DOHH2 (cell line): ENCODE results near the gene SYNPO2L.
"Not testable (repeated sequence)": the region's sequence is repeated elsewhere in the genome, so short reads cannot be mapped to it uniquely, and the experiment has no call there.

ENCODE experiments used
- H3F3A ChIP-seq: fragments of 200-600 bp; sonication (generic), shearing (Covaris generic); 2 replicates; pipeline ENCODE4 v1.6.0; 2016; ENCODE audit warnings: antibody characterized with exemption, mild to moderate bottlenecking; ENCODE audit not compliant: control insufficient read depth, insufficient read depth
- H3K27ac ChIP-seq: fragments of 200-600 bp; sonication (generic); 2 replicates; pipeline ENCODE4 v1.5.1; 2014; ENCODE audit warnings: low read depth, mild to moderate bottlenecking, low read length, moderate library complexity
- H3K27me3 ChIP-seq: fragments of 200-600 bp; sonication (generic); 2 replicates; pipeline ENCODE4 v1.6.1; 2014; ENCODE audit warnings: mild to moderate bottlenecking, low read length, mixed read lengths; ENCODE audit not compliant: control insufficient read depth
- H3K36me3 ChIP-seq: fragments of 200-600 bp; sonication (generic); 2 replicates; pipeline ENCODE4 v1.6.1; 2014; ENCODE audit warnings: mild to moderate bottlenecking, low read length, moderate library complexity, mixed read lengths; ENCODE audit not compliant: control insufficient read depth
- H3K4me1 ChIP-seq: fragments of 200-600 bp; sonication (generic); 2 replicates; pipeline ENCODE4 v1.6.1; 2014; ENCODE audit warnings: mild to moderate bottlenecking, low read length, mixed read lengths; ENCODE audit not compliant: control insufficient read depth
- H3K4me2 ChIP-seq: fragments of 200-600 bp; sonication (generic); 2 replicates; pipeline ENCODE4 v1.6.0; 2014; ENCODE audit warnings: mild to moderate bottlenecking, low read length, moderate library complexity
- H3K4me3 ChIP-seq: fragments of 200-600 bp; sonication (generic); 2 replicates; pipeline ENCODE4 v1.5.1; 2014; ENCODE audit warnings: mild to moderate bottlenecking, low read length, mixed read lengths
- H3K79me2 ChIP-seq: fragments of 200-600 bp; sonication (generic); 2 replicates; pipeline ENCODE4 v1.6.1; 2014; ENCODE audit warnings: mild to moderate bottlenecking, low read length, mixed read lengths; ENCODE audit not compliant: control insufficient read depth
- H3K9me2 ChIP-seq: fragments of 200-600 bp; sonication (generic); replicated peaks from 2 replicates; pipeline ENCODE4 v1.6.1; 2014; ENCODE audit warnings: mild to moderate bottlenecking, low read length, mixed read lengths; ENCODE audit not compliant: control insufficient read depth
- H3K9me3 ChIP-seq: fragments of 200-600 bp; sonication (generic); 2 replicates; pipeline ENCODE4 v1.6.1; 2014; ENCODE audit warnings: antibody characterized with exemption, low read length, mixed read lengths; ENCODE audit not compliant: control insufficient read depth, insufficient read depth
- H4K20me1 ChIP-seq: fragments of 200-600 bp; sonication (generic); 2 replicates; pipeline ENCODE4 v1.6.0; 2014; ENCODE audit warnings: low read depth, mild to moderate bottlenecking, antibody characterized with exemption, low read length, moderate library complexity; ENCODE audit not compliant: control insufficient read depth, insufficient read depth

Gene SYNPO2L

DNA sequence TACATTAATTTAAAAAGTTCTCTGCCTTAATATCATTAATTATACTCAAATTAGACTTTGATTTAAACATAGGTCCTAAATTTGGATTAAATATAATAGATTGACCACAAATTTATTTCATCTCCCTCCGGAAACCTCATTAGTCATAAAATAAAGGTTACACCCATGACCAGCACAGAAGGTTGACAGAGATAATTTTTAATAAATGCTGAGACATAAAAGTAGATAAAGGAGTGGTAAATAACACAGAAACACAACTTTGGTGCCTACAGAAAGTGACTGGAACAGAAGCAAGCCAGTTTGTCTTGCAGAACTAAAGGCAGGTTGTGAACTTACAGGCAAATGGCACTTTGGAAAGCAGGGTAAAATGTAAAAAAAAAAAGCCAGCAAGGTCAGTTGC is 31.8 kb upstream of the SYNPO2L start:
- H3K27ac ChIP-seq, H3F3A ChIP-seq, H3K4me2 ChIP-seq, H3K79me2 ChIP-seq, H3K4me3 ChIP-seq, H3K27me3 ChIP-seq, H3K4me1 ChIP-seq, H3K9me2 ChIP-seq, H3K9me3 ChIP-seq, H3K36me3 ChIP-seq, H4K20me1 ChIP-seq: not testable (repeated sequence)

DNA sequence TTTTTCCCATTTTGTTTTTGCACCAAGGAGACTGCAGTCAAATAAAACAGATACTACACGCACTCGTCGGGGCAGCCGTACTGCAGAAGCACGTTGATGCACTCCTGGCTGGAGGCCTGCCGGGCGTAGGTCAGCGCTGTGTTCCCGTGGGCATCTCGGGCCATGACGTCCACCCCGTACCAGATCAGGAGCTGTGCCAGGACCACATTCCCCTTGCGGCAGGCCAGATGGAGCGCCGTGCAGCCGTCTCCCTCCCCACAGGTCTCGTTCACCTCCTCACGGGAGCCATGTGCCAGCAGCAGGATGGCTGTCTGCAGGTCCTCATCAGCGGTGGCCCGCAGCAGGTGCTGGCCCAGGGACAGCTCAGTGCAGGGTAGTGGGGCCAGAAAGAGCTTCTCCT is 18.7 kb upstream of the SYNPO2L start:
- not testable (repeated sequence) for H3K36me3 ChIP-seq, H3K9me2 ChIP-seq, H4K20me1 ChIP-seq, H3K27me3 ChIP-seq, H3K79me2 ChIP-seq, H3F3A ChIP-seq, H3K4me2 ChIP-seq, H3K9me3 ChIP-seq, H3K4me3 ChIP-seq, H3K4me1 ChIP-seq, H3K27ac ChIP-seq

DNA sequence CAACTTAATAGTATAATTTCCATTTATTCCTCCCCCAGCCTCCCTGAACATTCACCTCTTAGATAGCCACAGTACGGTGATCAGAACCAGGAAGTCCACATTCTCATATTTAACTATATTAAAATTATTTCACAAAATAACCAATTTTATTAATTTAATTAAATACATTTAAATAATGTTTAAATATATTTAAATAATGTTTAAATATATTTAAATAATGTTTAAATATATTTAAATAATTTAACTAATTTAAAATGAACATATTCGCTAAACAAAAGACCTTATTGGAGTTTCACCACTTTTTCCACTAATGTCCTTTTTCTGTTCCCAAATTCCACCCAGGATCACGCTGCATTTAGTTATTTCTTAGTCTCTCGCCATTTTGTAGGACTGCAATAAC is 12.5 kb upstream of the SYNPO2L start:
- not testable (repeated sequence) for H3F3A ChIP-seq, H3K27me3 ChIP-seq, H4K20me1 ChIP-seq, H3K79me2 ChIP-seq, H3K4me3 ChIP-seq, H3K4me2 ChIP-seq, H3K9me2 ChIP-seq, H3K27ac ChIP-seq, H3K4me1 ChIP-seq, H3K9me3 ChIP-seq, H3K36me3 ChIP-seq

DNA sequence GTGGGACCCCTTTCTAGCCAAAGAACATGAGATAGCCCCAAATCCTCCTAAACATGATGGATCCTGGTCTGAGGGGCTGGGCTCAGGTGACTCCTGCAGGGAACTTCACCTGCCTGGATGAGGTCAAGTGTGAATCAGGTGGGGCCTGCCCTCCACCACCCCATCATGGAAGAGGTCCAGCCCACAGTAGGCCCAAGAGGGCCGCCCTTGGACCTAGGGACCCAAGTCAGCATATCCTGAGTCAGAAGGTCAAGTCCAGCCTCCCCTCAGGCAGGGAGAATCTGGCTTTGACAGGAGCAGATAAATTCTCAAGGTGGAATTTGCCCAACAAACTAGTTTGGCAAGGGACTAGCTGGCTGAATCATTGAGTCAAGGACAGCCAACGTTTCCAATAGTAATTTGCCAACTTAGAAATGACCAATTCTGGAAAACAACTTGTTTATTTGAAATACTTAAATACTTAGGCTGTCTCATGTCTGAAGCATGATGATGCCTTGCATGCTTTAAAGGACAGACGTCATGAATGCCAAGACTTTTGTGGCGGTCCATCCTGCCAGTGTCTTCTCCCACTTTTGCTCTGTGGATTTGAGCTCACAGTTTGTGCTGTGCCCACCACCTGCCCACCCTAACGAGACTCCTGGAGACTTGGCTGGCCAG is 10.5 kb upstream of the SYNPO2L start:
- not testable (repeated sequence) for H3K27ac ChIP-seq, H3K4me2 ChIP-seq, H3K9me3 ChIP-seq, H3K4me1 ChIP-seq, H3K27me3 ChIP-seq, H3K4me3 ChIP-seq, H3F3A ChIP-seq, H3K36me3 ChIP-seq, H4K20me1 ChIP-seq, H3K9me2 ChIP-seq, H3K79me2 ChIP-seq

DNA sequence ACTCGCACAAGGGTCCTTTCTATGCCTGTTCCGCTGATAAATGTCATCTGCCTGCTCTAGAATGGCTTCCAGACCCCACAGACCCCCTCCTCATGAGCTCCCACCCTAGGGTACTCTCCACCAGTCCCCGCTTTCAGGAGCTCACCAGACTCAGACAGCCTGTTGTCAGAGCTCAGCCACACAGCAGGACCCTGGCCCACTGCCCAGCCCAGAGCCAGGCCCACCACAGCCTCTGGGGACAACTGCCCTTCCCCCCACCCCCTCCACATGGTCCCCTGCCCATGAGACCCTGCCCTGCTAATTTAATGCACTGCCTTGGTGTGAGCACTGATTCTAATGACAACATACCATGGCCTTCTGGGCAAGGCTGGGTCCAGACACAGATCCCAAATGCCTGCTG is 9.8 kb upstream of the SYNPO2L start:
- not testable (repeated sequence) for H3K27ac ChIP-seq, H3K4me2 ChIP-seq, H3K79me2 ChIP-seq, H3K9me2 ChIP-seq, H4K20me1 ChIP-seq, H3K27me3 ChIP-seq, H3K4me1 ChIP-seq, H3K4me3 ChIP-seq, H3K9me3 ChIP-seq, H3K36me3 ChIP-seq, H3F3A ChIP-seq

DNA sequence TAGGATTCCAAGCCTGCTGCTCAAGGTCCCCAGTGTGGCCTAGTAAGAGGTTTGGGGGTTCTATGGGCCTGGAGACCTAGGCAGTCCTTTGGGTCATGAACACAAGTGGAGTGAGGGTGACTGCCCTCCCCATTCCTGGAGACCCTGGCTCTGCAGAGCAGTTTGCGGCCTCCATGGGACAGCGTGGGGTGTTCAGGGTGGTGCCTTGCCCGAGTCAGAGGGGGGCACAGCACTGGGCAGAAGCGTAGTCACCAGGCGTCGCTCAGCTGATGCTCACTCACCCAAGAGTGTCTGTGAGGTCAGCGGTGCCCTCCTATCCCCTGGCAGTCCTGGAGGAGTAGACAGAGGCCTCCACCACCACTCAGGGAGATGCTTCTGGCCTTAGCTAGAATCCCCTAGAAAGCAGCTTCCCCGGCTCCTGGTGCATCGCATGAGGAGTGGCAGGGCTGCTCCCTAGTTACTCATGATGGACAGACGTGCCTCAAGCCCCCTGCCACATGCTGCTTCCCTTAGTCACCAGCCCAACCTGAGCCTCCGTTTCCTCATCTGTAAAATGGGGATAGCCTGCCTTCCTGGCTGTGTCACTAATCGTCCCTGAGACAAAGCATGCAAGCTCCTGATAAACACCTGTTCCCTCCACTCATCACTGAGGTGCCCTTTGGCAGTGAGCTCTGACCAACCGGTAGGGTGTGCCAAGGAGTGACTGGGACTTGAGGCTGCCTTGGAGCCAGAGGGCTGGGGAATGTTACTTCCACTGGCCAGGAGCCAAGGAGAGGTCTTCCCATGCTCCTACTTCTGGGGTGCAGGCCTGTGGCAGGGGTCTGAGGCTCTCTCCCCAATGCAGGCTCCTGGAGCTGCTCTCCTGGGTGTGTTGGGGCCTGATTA is 8.6 kb upstream of the SYNPO2L start:
- not testable (repeated sequence) for H3F3A ChIP-seq, H3K9me2 ChIP-seq, H3K4me2 ChIP-seq, H3K36me3 ChIP-seq, H3K27me3 ChIP-seq, H3K4me3 ChIP-seq, H3K9me3 ChIP-seq, H3K4me1 ChIP-seq, H3K27ac ChIP-seq, H3K79me2 ChIP-seq, H4K20me1 ChIP-seq

DNA sequence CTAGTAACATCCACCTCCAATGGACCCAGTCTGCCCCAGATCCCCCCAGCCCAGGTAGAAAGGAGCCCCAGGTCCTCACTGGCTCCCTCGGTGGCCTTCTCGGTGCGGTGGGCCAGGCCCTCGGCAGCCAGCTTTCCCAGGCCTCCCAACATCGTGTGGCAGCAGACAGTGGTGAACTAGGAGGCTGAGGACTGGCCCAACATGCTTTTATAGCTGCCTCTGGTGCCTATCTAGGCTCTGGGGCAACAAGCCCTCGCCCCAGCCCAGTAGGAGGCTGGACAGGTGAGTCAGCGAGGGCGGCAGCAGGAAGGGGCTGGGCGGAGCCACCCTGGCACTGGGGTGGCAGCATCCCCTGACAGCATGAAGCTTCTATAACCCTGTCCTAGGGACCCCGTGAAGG is 7.8 kb upstream of the SYNPO2L start:
- not testable (repeated sequence) for H3K4me1 ChIP-seq, H3K27ac ChIP-seq, H3K27me3 ChIP-seq, H3K9me2 ChIP-seq, H4K20me1 ChIP-seq, H3K36me3 ChIP-seq, H3K79me2 ChIP-seq, H3K4me3 ChIP-seq, H3F3A ChIP-seq, H3K4me2 ChIP-seq, H3K9me3 ChIP-seq

DNA sequence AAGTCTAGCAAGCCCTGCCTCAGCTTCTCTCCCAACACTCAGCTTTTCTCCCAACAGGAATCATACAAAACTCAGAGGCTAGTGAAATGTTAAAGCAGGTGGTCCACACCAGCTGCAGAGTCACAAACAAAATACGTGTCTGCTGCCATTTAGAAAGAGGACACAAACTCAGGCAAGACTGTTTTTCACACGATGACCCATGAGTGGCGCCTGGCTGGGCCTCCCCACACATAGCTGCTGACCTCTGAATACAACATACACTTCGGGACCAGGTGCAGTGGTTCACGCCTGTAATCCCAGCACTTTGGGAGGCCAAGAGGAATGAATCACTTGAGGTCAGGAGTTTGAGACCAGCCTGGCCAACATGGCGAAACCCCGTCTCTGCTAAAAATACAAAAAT is 6.9 kb upstream of the SYNPO2L start:
- not testable (repeated sequence) for H4K20me1 ChIP-seq, H3K4me3 ChIP-seq, H3K27me3 ChIP-seq, H3K27ac ChIP-seq, H3K9me3 ChIP-seq, H3K79me2 ChIP-seq, H3K4me2 ChIP-seq, H3K36me3 ChIP-seq, H3K9me2 ChIP-seq, H3K4me1 ChIP-seq, H3F3A ChIP-seq
